Spleen (tissue), 11 donors: ENCODE data around the gene TXN2. TPM values are rescaled to one million over a fixed set of nuclear protein-coding genes. Genes with fewer than 3 reads are reported as not detected.

ENCODE experiments used
- DNase-seq: peaks from one replicate; pipeline ENCODE4 v3.0.0-alpha.2; 2020
- H3K27ac ChIP-seq, 8 donors: fragments of 200-600 bp; sonication (generic) in 7 of 8; 1 replicate in 4 of 8; 2 replicates in 4 of 8; pipeline versions ENCODE4 v1.5.0 to v1.8.0; 2016 to 2021; ENCODE audit warnings: inconsistent platforms in 4 of 8, mild to moderate bottlenecking in 4 of 8, moderate library complexity in 1 of 8
- H3K27me3 ChIP-seq, 7 donors: fragments of 200-600 bp; sonication (generic) in 6 of 7; replicated peaks in 1 of 7; 1 replicate in 4 of 7; 2 replicates in 3 of 7; pipeline versions ENCODE4 v1.5.0 to v1.8.0; 2016 to 2021; ENCODE audit warnings: inconsistent platforms in 3 of 7, mild to moderate bottlenecking in 1 of 7
- H3K36me3 ChIP-seq, 6 donors: fragments of 200-600 bp; sonication (generic) in 5 of 6; 1 replicate in 4 of 6; 2 replicates in 2 of 6; pipeline versions ENCODE4 v1.5.0 to v1.8.0; 2016 to 2021; ENCODE audit warnings: inconsistent platforms in 2 of 6
- H3K4me1 ChIP-seq, 6 donors: fragments of 200-600 bp; sonication (generic) in 5 of 6; 1 replicate in 3 of 6; 2 replicates in 3 of 6; pipeline versions ENCODE4 v1.5.0 to v1.8.0; 2016 to 2021; ENCODE audit warnings: inconsistent platforms in 3 of 6
- H3K4me3 ChIP-seq, 8 donors: fragments of 200-600 bp; sonication (generic) in 7 of 8; 1 replicate in 4 of 8; 2 replicates in 4 of 8; pipeline versions ENCODE4 v1.5.0 to v1.8.0; 2016 to 2021; ENCODE audit warnings: inconsistent platforms in 4 of 8, mild to moderate bottlenecking in 4 of 8, moderate library complexity in 2 of 8
- H3K9me3 ChIP-seq, 8 donors: fragments of 200-600 bp; sonication (generic) in 7 of 8; 1 replicate in 4 of 8; 2 replicates in 4 of 8; pipeline versions ENCODE4 v1.5.0 to v1.8.0; 2016 to 2021; ENCODE audit warnings: inconsistent platforms in 4 of 8
- CTCF ChIP-seq, 11 experiments: fragments of 200-600 bp in 7 of 11; fragments of 450-650 bp in 4 of 11; sonication (generic) in 4 of 11; IDR thresholded peaks in 8 of 11; conservative IDR thresholded peaks in 3 of 11; 1 replicate in 7 of 11; 2 replicates in 4 of 11; pipeline versions ENCODE4 v1.4.0 to v1.8.0; 2016 to 2021; ENCODE audit warnings: antibody characterized with exemption in 11 of 11, inconsistent platforms in 4 of 11, mild to moderate bottlenecking in 1 of 11
- POLR2A ChIP-seq, 3 donors: fragments of 450-650 bp; IDR thresholded peaks; one replicate each; pipeline ENCODE4 v1.5.1; 2017; ENCODE audit warnings: antibody characterized with exemption in 3 of 3, mild to moderate bottlenecking in 1 of 3
- POLR2AphosphoS5 ChIP-seq, 3 donors: sonication (generic); formaldehyde crosslinking; IDR thresholded peaks; one replicate each; pipeline ENCODE4 v1.5.1; 2017; ENCODE audit warnings: antibody characterized with exemption in 3 of 3
- WGBS, 5 donors: extraction: QIAGEN DNeasy Blood & Tissue Kit in 3 of 5; methylation state at CpG; one replicate each; pipeline versions ENCODE4 v1.1.5 to v1.1.7; 2013 to 2018; 5-methylcytosine and 5-hydroxymethylcytosine counted together
- intact Hi-C: fragments of 100-400 bp; cut with DNase I; formaldehyde crosslinking; loops from one replicate; pipeline ENCODE4 v1.15.0; 2023; ENCODE audit warnings: low total_unique reads
- polyA plus RNA-seq, 3 donors: library from polyadenylated mRNA; stranded (reverse); fragments of 200-250 nt; gene quantifications; one replicate each; pipeline ENCODE4 v1.2.1, GENCODE V29; 2013
- total RNA-seq, 7 donors: library from RNA; depleted of rRNA in 3 of 7; stranded (reverse); fragments of >200 nt in 3 of 7; fragmentation: NEBNext Ultra II Directional in 4 of 7; extraction: Animal tissue kit (Norgen Biotek cat#: 25700) in 4 of 7; gene quantifications; one replicate each; pipeline versions ENCODE4 v1.1.0 to v1.2.1, GENCODE V29; 2016 to 2021
- donor health status: healthy with polysubstance abuse.
- donor health status: DM: no; HTN: no; CAD: no; lungs with moderate emphysema.
- donor health status: DM: no; HTN: no; CAD: no.
- donor health status: Bipolar disorder and iron deficiency.
- donor health status: healthy.
- donor health status: DM: no; HTN: no; CAD: no.
- donor health status: DM: yes; HTN: yes; CAD: no.

Gene TXN2
- total and polyA plus RNA-seq, 10 donors = 52.6 to 105 (median 68.7) TPM

- Histone ChIP-seq H3K4me1 (peaks cover 43 to 84% (median 73%) of the 10 kb centered on the region in 6 donors), H3K4me3 (peak overlapping the region in 7 of 8 donors; percentile 39 to 71 (median 46)), H3K9me3 (no peaks in the 10 kb centered on the region), H3K36me3 (no peaks in the 10 kb centered on the region), H3K27ac (peak overlapping the region; percentile 76 to 98 (median 96)), H3K27me3 (no peaks in the 10 kb centered on the region)
- DNase-seq = peak; percentile 76
- TF ChIP-seq CTCF (IDR thresholded peaks at IDR 0.05 in 8 of 11, conservative IDR thresholded peaks at IDR 0.05 in 3 of 11) (no peak), POLR2A (IDR thresholded peaks at IDR 0.05) (no peak), POLR2AphosphoS5 (IDR thresholded peaks at IDR 0.05) (no peak)
- 65 to 78% (median 72%) methylated on average over 16 to 21 of the region's 21 CpGs for WGBS, 5 donors
- intact Hi-C loops = no loop called here
Observed at GRCh38 chr22:36455571-36456463, 25.6 kb downstream of the TXN2 start.

GRCh38 chr22:36454916-36455570 lies 26.4 kb downstream of the TXN2 start:
- intact Hi-C loops = loop anchor here (5.0 kb wide), 1 partner anchor 68 kb away; the partner anchor contains the start of gene MYH9
- 0 to 2% (median 2%) methylated on average over 12 to 61 of the region's 61 CpGs for WGBS, 5 donors
- Histone ChIP-seq H3K9me3 (no peaks in the 10 kb centered on the region), H3K36me3 (no peaks in the 10 kb centered on the region), H3K4me1 (peaks cover 51 to 89% (median 79%) of the 10 kb centered on the region in 6 donors), H3K4me3 (peak overlapping the region; percentile 19 to 71 (median 46)), H3K27me3 (no peaks in the 10 kb centered on the region), H3K27ac (peak overlapping the region; percentile 76 to 98 (median 96))
- TF ChIP-seq POLR2AphosphoS5 (IDR thresholded peaks at IDR 0.05) (peak; percentile 97 to 98 (median 98)), POLR2A (IDR thresholded peaks at IDR 0.05) (peak in 1 of 3 donors; percentile 62), CTCF (IDR thresholded peaks at IDR 0.05 in 8 of 11, conservative IDR thresholded peaks at IDR 0.05 in 3 of 11) (peak in 5 of 11 experiments; percentile 40 to 70 (median 62))
- peak; percentile 100 for DNase-seq

- no peak for DNase-seq
- Histone ChIP-seq H3K27me3 (no peaks in the 10 kb centered on the region), H3K27ac (peak overlapping the region; percentile 76 to 98 (median 96)), H3K4me1 (peaks cover 51 to 100% (median 90%) of the 10 kb centered on the region in 6 donors), H3K4me3 (peak overlapping the region in 4 of 8 donors; percentile 43 to 71 (median 48)), H3K36me3 (no peaks in the 10 kb centered on the region), H3K9me3 (no peaks in the 10 kb centered on the region)
- TF ChIP-seq POLR2A (IDR thresholded peaks at IDR 0.05) (no peak), CTCF (IDR thresholded peaks at IDR 0.05 in 8 of 11, conservative IDR thresholded peaks at IDR 0.05 in 3 of 11) (no peak), POLR2AphosphoS5 (IDR thresholded peaks at IDR 0.05) (peak in 1 of 3 donors; percentile 27)
- 87 to 93% (median 89%) methylated on average over 12 to 16 of the region's 16 CpGs for WGBS, 5 donors
- intact Hi-C loops = loop anchor here (5.0 kb wide), 1 partner anchor 67 kb away; the partner anchor contains the start of gene MYH9
Observed at GRCh38 chr22:36453855-36454378, 27.5 kb downstream of the TXN2 start.
